ENCODE measurements around the gene GOLIM4. TPM values are rescaled to one million over a fixed set of nuclear protein-coding genes. Genes with fewer than 3 reads are reported as not detected.
A peak's percentile ranks its signal among the peaks of the same experiment; 100 is the strongest.

Gene GOLIM4
- total and polyA plus RNA-seq, 2 experiments from 2014 or later, result 34.4 to 50.5 TPM

DNA sequence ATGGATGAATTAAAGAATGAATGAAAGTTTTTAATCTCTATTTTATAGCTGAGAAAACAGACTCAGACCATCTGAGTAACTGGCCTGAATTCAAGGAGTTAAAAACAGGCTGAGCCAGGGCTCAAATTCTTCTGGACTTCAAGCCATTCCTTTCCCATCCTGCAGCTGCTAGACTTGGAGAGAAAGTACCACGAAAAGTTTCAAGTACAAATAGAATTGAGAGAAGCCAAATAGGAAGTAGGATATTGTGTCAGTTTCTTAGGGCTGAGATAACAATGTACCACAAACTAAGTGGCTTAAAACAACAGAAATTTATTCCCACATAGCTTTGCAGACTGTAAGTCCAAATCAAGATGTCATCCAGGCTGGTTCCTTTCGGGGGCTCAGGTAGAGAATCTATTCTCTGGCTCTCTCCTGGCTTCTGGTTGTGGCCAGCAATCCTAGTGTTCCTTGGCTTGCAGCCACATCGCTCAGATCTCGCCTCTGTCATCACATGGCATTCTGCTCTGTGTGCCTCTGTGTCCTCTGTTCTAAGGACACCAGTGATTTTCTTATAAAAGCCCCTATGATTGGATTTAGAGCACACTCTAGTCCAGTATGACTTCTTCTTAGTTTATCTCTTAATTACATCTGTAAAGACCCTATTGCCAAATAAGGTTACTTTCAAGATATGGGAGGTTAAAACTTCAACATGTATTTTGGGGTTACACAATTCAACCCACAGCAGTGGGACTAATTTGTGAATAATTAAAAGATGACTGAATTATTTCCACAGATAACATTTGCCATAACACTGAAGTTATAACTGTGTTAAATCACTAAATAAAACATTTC is 25.7 kb upstream of the GOLIM4 start:
- Histone ChIP-seq H3K4me3 (no peak overlapping the region), H4K20me1 (replicated peaks; ENCODE audit: insufficient read depth) (no peaks in the 10 kb centered on the region), H3K36me3 (ENCODE audit: insufficient read depth) (no peaks in the 10 kb centered on the region), H3K4me2 (no peak overlapping the region), H3K27me3 (ENCODE audit: insufficient read depth) (no peaks in the 10 kb centered on the region), H3K9me2 (ENCODE audit: insufficient read depth) (0 out of 2 replicates have a peak, but pooled peaks cover 4% of the 10 kb centered on the region), H3K79me2 (replicated peaks; ENCODE audit: insufficient read depth) (no peaks in the 10 kb centered on the region), H3F3A (replicated peaks; ENCODE audit: low read depth) (no peaks in the 10 kb centered on the region), H3K4me1 (ENCODE audit: insufficient read depth) (no peaks in the 10 kb centered on the region), H3K27ac (ENCODE audit: low read depth) (no peak overlapping the region), H2AFZ (peak overlapping the region; percentile 23; the same call in 1 of the 2 replicates)
- Mint-ChIP-seq H3K36me3 (ENCODE audit: low read depth) (peaks cover under 1% of the 10 kb centered on the region; the same call in 1 of the 3 replicates), H3K4me3 (no peak overlapping the region), H3K4me1 (peaks cover 5% of the 10 kb centered on the region; the same call in 2 of the 3 replicates), H3K27ac (no peak overlapping the region), H3K27me3 (ENCODE audit: insufficient read depth, low read depth, poor library complexity) (no peaks in the 10 kb centered on the region), H3K9me3 (peaks cover 2% of the 10 kb centered on the region; the same call in 2 of the 3 replicates)
- no peak for ATAC-seq
- no peak for TF ChIP-seq STAT1 (IDR thresholded peaks at IDR 0.05; ENCODE audit: unreplicated experiment)
- TF ChIP-seq ZNF114 (CRISPR knock-in tag; IDR thresholded peaks at IDR 0.05), result no peak
- TF ChIP-seq, protein P1, sequence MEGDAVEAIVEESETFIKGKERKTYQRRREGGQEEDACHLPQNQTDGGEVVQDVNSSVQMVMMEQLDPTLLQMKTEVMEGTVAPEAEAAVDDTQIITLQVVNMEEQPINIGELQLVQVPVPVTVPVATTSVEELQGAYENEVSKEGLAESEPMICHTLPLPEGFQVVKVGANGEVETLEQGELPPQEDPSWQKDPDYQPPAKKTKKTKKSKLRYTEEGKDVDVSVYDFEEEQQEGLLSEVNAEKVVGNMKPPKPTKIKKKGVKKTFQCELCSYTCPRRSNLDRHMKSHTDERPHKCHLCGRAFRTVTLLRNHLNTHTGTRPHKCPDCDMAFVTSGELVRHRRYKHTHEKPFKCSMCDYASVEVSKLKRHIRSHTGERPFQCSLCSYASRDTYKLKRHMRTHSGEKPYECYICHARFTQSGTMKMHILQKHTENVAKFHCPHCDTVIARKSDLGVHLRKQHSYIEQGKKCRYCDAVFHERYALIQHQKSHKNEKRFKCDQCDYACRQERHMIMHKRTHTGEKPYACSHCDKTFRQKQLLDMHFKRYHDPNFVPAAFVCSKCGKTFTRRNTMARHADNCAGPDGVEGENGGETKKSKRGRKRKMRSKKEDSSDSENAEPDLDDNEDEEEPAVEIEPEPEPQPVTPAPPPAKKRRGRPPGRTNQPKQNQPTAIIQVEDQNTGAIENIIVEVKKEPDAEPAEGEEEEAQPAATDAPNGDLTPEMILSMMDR (conservative IDR thresholded peaks at IDR 0.05; ENCODE audit: low read depth in 2 of 2), result no peak
- TF ChIP-seq, protein P2, sequence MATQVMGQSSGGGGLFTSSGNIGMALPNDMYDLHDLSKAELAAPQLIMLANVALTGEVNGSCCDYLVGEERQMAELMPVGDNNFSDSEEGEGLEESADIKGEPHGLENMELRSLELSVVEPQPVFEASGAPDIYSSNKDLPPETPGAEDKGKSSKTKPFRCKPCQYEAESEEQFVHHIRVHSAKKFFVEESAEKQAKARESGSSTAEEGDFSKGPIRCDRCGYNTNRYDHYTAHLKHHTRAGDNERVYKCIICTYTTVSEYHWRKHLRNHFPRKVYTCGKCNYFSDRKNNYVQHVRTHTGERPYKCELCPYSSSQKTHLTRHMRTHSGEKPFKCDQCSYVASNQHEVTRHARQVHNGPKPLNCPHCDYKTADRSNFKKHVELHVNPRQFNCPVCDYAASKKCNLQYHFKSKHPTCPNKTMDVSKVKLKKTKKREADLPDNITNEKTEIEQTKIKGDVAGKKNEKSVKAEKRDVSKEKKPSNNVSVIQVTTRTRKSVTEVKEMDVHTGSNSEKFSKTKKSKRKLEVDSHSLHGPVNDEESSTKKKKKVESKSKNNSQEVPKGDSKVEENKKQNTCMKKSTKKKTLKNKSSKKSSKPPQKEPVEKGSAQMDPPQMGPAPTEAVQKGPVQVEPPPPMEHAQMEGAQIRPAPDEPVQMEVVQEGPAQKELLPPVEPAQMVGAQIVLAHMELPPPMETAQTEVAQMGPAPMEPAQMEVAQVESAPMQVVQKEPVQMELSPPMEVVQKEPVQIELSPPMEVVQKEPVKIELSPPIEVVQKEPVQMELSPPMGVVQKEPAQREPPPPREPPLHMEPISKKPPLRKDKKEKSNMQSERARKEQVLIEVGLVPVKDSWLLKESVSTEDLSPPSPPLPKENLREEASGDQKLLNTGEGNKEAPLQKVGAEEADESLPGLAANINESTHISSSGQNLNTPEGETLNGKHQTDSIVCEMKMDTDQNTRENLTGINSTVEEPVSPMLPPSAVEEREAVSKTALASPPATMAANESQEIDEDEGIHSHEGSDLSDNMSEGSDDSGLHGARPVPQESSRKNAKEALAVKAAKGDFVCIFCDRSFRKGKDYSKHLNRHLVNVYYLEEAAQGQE (IDR thresholded peaks at IDR 0.05; ENCODE audit: unreplicated experiment), result no peak
- TF ChIP-seq, protein P3, sequence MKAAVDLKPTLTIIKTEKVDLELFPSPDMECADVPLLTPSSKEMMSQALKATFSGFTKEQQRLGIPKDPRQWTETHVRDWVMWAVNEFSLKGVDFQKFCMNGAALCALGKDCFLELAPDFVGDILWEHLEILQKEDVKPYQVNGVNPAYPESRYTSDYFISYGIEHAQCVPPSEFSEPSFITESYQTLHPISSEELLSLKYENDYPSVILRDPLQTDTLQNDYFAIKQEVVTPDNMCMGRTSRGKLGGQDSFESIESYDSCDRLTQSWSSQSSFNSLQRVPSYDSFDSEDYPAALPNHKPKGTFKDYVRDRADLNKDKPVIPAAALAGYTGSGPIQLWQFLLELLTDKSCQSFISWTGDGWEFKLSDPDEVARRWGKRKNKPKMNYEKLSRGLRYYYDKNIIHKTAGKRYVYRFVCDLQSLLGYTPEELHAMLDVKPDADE (IDR thresholded peaks at IDR 0.05), result no peak
- TF ChIP-seq POLR2AphosphoS5 (IDR thresholded peaks at IDR 0.05; ENCODE audit: low read depth), result no peak
- no peak for TF ChIP-seq NANOG (IDR thresholded peaks at IDR 0.05; ENCODE audit: borderline replicate concordance)
- no peak for TF ChIP-seq JUNB (IDR thresholded peaks at IDR 0.05; ENCODE audit: unreplicated experiment)
- no peak for TF ChIP-seq EZH2 (IDR thresholded peaks at IDR 0.05; ENCODE audit: low read depth, unreplicated experiment)
- TF ChIP-seq EZH2phosphoT487 (IDR thresholded peaks at IDR 0.05; ENCODE audit: unreplicated experiment), result no peak
- TF ChIP-seq, protein P4, sequence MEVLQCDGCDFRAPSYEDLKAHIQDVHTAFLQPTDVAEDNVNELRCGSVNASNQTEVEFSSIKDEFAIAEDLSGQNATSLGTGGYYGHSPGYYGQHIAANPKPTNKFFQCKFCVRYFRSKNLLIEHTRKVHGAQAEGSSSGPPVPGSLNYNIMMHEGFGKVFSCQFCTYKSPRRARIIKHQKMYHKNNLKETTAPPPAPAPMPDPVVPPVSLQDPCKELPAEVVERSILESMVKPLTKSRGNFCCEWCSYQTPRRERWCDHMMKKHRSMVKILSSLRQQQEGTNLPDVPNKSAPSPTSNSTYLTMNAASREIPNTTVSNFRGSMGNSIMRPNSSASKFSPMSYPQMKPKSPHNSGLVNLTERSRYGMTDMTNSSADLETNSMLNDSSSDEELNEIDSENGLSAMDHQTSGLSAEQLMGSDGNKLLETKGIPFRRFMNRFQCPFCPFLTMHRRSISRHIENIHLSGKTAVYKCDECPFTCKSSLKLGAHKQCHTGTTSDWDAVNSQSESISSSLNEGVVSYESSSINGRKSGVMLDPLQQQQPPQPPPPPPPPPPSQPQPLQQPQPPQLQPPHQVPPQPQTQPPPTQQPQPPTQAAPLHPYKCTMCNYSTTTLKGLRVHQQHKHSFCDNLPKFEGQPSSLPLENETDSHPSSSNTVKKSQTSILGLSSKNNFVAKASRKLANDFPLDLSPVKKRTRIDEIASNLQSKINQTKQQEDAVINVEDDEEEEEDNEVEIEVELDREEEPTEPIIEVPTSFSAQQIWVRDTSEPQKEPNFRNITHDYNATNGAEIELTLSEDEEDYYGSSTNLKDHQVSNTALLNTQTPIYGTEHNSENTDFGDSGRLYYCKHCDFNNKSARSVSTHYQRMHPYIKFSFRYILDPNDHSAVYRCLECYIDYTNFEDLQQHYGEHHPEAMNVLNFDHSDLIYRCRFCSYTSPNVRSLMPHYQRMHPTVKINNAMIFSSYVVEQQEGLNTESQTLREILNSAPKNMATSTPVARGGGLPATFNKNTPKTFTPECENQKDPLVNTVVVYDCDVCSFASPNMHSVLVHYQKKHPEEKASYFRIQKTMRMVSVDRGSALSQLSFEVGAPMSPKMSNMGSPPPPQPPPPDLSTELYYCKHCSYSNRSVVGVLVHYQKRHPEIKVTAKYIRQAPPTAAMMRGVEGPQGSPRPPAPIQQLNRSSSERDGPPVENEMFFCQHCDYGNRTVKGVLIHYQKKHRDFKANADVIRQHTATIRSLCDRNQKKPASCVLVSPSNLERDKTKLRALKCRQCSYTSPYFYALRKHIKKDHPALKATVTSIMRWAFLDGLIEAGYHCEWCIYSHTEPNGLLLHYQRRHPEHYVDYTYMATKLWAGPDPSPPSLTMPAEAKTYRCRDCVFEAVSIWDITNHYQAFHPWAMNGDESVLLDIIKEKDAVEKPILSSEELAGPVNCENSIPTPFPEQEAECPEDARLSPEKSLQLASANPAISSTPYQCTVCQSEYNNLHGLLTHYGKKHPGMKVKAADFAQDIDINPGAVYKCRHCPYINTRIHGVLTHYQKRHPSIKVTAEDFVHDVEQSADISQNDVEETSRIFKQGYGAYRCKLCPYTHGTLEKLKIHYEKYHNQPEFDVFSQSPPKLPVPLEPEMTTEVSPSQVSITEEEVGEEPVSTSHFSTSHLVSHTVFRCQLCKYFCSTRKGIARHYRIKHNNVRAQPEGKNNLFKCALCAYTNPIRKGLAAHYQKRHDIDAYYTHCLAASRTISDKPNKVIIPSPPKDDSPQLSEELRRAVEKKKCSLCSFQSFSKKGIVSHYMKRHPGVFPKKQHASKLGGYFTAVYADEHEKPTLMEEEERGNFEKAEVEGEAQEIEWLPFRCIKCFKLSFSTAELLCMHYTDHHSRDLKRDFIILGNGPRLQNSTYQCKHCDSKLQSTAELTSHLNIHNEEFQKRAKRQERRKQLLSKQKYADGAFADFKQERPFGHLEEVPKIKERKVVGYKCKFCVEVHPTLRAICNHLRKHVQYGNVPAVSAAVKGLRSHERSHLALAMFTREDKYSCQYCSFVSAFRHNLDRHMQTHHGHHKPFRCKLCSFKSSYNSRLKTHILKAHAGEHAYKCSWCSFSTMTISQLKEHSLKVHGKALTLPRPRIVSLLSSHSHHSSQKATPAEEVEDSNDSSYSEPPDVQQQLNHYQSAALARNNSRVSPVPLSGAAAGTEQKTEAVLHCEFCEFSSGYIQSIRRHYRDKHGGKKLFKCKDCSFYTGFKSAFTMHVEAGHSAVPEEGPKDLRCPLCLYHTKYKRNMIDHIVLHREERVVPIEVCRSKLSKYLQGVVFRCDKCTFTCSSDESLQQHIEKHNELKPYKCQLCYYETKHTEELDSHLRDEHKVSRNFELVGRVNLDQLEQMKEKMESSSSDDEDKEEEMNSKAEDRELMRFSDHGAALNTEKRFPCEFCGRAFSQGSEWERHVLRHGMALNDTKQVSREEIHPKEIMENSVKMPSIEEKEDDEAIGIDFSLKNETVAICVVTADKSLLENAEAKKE (CRISPR knock-in tag; IDR thresholded peaks at IDR 0.05), result no peak
- TF ChIP-seq CREB1 (CRISPR knock-in tag; IDR thresholded peaks at IDR 0.05; ENCODE audit: low read depth), result no peak
- no peak for TF ChIP-seq ZNF331 (CRISPR knock-in tag; IDR thresholded peaks at IDR 0.05; ENCODE audit: low read depth)
- no peak for DNase-seq (ENCODE audit: low spot score)
